IMR-90 (cell line): Measurements from ENCODE around the gene LY9. TPM values are rescaled to one million over a fixed set of nuclear protein-coding genes. Genes with fewer than 3 reads are reported as not detected.
A peak's percentile ranks its signal among the peaks of the same experiment; 100 is the strongest.

Experiments
- ATAC-seq: fragments of 200-7000 bp; cut with Tn5 transposase; 2 replicates; pipeline ENCODE4 v1.9.1; 2020; ENCODE audit warnings: low read depth, mild to moderate bottlenecking, moderate library complexity
- BruUV-seq: library from RNA; stranded (reverse); fragments of 400-500 nt; replicated peaks from 2 replicates; lab custom pipeline; 2021; lab: Mats Ljungman, UMichigan
- CTCF ChIA-PET: fragments of 300-600 bp; formaldehyde crosslinking; extraction: SDS; loops from one replicate; lab custom pipeline; 2021; ENCODE audit warnings: antibody characterized with exemption; lab: Yijun Ruan, JAX
- POLR2A ChIA-PET: fragments of 300-600 bp; sonication (Branson Sonifier 250); formaldehyde crosslinking; loops from one replicate; lab custom pipeline; 2022; ENCODE audit warnings: antibody characterized with exemption; ENCODE audit not compliant: unreplicated experiment; lab: Charles Lee
- DNase-seq: peaks from one replicate; pipeline ENCODE4 v3.0.0; 2013
- H2AFZ ChIP-seq: replicated peaks from 2 replicates; pipeline ENCODE3; 2013; ENCODE audit warnings: low read length, mild to moderate bottlenecking; ENCODE audit not compliant: poor library complexity
- H2AK5ac ChIP-seq: 2 replicates; pipeline ENCODE4 v1.6.1; 2013; ENCODE audit warnings: low read depth, low read length, inconsistent platforms
- H2AK9ac ChIP-seq: replicated peaks from 2 replicates; pipeline ENCODE3; 2013; ENCODE audit warnings: mild to moderate bottlenecking, low read depth, low read length, moderate library complexity; ENCODE audit not compliant: poor library complexity
- H2BK120ac ChIP-seq: 2 replicates; pipeline ENCODE4 v1.6.1; 2013; ENCODE audit warnings: low read depth, low read length, inconsistent platforms
- H2BK15ac ChIP-seq: 3 replicates; pipeline ENCODE4 v1.6.1; 2013; ENCODE audit warnings: low read depth, low read length, inconsistent platforms
- H2BK20ac ChIP-seq: 2 replicates; pipeline ENCODE4 v1.6.1; 2013; ENCODE audit warnings: low read depth, mild to moderate bottlenecking, inconsistent platforms, low read length, moderate library complexity
- H2BK5ac ChIP-seq: 2 replicates; pipeline ENCODE4 v1.6.1; 2013; ENCODE audit warnings: mild to moderate bottlenecking, low read depth, low read length, inconsistent platforms; ENCODE audit not compliant: poor library complexity, severe bottlenecking
- H3K14ac ChIP-seq: replicated peaks from 2 replicates; pipeline ENCODE4 v1.6.1; 2013; ENCODE audit warnings: low read depth, low read length, inconsistent platforms
- H3K18ac ChIP-seq: 2 replicates; pipeline ENCODE4 v1.6.1; 2013; ENCODE audit warnings: low read depth, low read length, control low read depth
- H3K23ac ChIP-seq: 2 replicates; pipeline ENCODE4 v1.6.1; 2013; ENCODE audit warnings: low read depth, low read length, inconsistent platforms
- H3K27ac ChIP-seq: 2 replicates; pipeline ENCODE4 v1.5.1; 2013; ENCODE audit warnings: mild to moderate bottlenecking, control low read depth, low read length; ENCODE audit not compliant: insufficient read depth
- H3K27me3 ChIP-seq: 2 replicates; pipeline ENCODE4 v1.6.1; 2013; ENCODE audit warnings: low read length; ENCODE audit not compliant: control insufficient read depth, insufficient read depth
- H3K36me3 ChIP-seq: 2 replicates; pipeline ENCODE4 v1.6.1; 2013; ENCODE audit warnings: low read length, mixed read lengths; ENCODE audit not compliant: control insufficient read depth, insufficient read depth
- H3K4ac ChIP-seq: 2 replicates; pipeline ENCODE4 v1.6.1; 2013; ENCODE audit warnings: low read depth, low read length, inconsistent platforms
- H3K4me1 ChIP-seq: 2 replicates; pipeline ENCODE4 v1.6.1; 2013; ENCODE audit warnings: low read length, mixed read lengths; ENCODE audit not compliant: control insufficient read depth, insufficient read depth
- H3K4me2 ChIP-seq: 2 replicates; pipeline ENCODE4 v1.6.1; 2013; ENCODE audit warnings: low read depth, mild to moderate bottlenecking, control low read depth, low read length, moderate library complexity
- H3K4me3 ChIP-seq: 2 replicates; pipeline ENCODE4 v1.5.1; 2013; ENCODE audit warnings: low read depth, mild to moderate bottlenecking, control low read depth, low read length, moderate library complexity; ENCODE audit not compliant: insufficient read depth
- H3K56ac ChIP-seq: 2 replicates; pipeline ENCODE4 v1.6.1; 2013; ENCODE audit warnings: low read length, inconsistent platforms; ENCODE audit not compliant: insufficient read depth; ENCODE audit errors: extremely low read depth
- H3K79me1 ChIP-seq, 2 experiments: 2 replicates each; pipeline ENCODE4 v1.6.1; 2013; ENCODE audit warnings: low read length in 2 of 2, inconsistent platforms in 1 of 2, low read depth in 1 of 2
- H3K9ac ChIP-seq: 2 replicates; pipeline ENCODE4 v1.6.1; 2013; ENCODE audit warnings: low read depth, low read length, control low read depth
- H3K9me1 ChIP-seq: 2 replicates; pipeline ENCODE4 v1.6.1; 2013; ENCODE audit warnings: low read length, inconsistent platforms; ENCODE audit not compliant: insufficient read depth
- H3K9me3 ChIP-seq: 2 replicates; pipeline ENCODE4 v1.6.1; 2013; ENCODE audit warnings: low read length; ENCODE audit not compliant: control insufficient read depth, insufficient read depth
- H4K20me1 ChIP-seq: 2 replicates; pipeline ENCODE4 v1.6.1; 2013; ENCODE audit warnings: low read length, inconsistent platforms; ENCODE audit not compliant: insufficient read depth
- H4K5ac ChIP-seq: 2 replicates; pipeline ENCODE4 v1.6.1; 2013; ENCODE audit warnings: mild to moderate bottlenecking, low read depth, low read length, control low read depth
- H4K8ac ChIP-seq, 2 experiments: 2 replicates each; pipeline ENCODE4 v1.6.1; 2013; ENCODE audit warnings: low read depth in 2 of 2, low read length in 2 of 2, control low read depth in 1 of 2, inconsistent platforms in 1 of 2
- H4K91ac ChIP-seq: 2 replicates; pipeline ENCODE4 v1.6.1; 2013; ENCODE audit warnings: low read depth, low read length, inconsistent platforms; ENCODE audit not compliant: insufficient read depth
- BHLHE40 ChIP-seq: fragments of 150-350 bp; IDR thresholded peaks from 2 replicates; pipeline ENCODE4 v1.6.1; 2016; ENCODE audit warnings: mild to moderate bottlenecking, low read depth, low read length
- CEBPB ChIP-seq: IDR thresholded peaks from 2 replicates; pipeline ENCODE4 v1.6.1; 2012; ENCODE audit warnings: low read depth, low read length, improper control_type of control experiment
- CHD1 ChIP-seq: IDR thresholded peaks from 2 replicates; pipeline ENCODE4 v1.6.1; 2012; ENCODE audit warnings: low read depth, low read length, improper control_type of control experiment
- CTCF ChIP-seq: conservative IDR thresholded peaks from 2 replicates; pipeline ENCODE4 v1.5.1; 2012; ENCODE audit warnings: mild to moderate bottlenecking, low read depth, low read length, improper control_type of control experiment
- ELK1 ChIP-seq: fragments of 150-350 bp; IDR thresholded peaks from 2 replicates; pipeline ENCODE4 v1.6.1; 2016; ENCODE audit warnings: low read depth, mild to moderate bottlenecking, low read length, moderate library complexity, borderline replicate concordance
- FOS ChIP-seq: fragments of 150-350 bp; IDR thresholded peaks from 2 replicates; pipeline ENCODE4 v1.6.1; 2016; ENCODE audit warnings: low read depth, low read length
- MAFK ChIP-seq: IDR thresholded peaks from 2 replicates; pipeline ENCODE4 v1.6.1; 2012; ENCODE audit warnings: low read depth, low read length, improper control_type of control experiment
- MAZ ChIP-seq: IDR thresholded peaks from 2 replicates; pipeline ENCODE4 v1.6.1; 2012; ENCODE audit warnings: low read depth, mild to moderate bottlenecking, low read length, improper control_type of control experiment, moderate library complexity, borderline replicate concordance
- MXI1 ChIP-seq: IDR thresholded peaks from 2 replicates; pipeline ENCODE4 v1.6.1; 2012; ENCODE audit warnings: low read depth, mild to moderate bottlenecking, low read length, moderate library complexity, borderline replicate concordance
- NFE2L2 ChIP-seq: fragments of 150-350 bp; IDR thresholded peaks from 2 replicates; pipeline ENCODE4 v1.6.1; 2016; ENCODE audit warnings: low read depth, mild to moderate bottlenecking, low read length
- POLR2A ChIP-seq: IDR thresholded peaks from 2 replicates; pipeline ENCODE4 v1.6.1; 2012; ENCODE audit warnings: mild to moderate bottlenecking, low read depth, low read length
- RAD21 ChIP-seq: IDR thresholded peaks from 2 replicates; pipeline ENCODE4 v1.6.1; 2012; ENCODE audit warnings: low read length, improper control_type of control experiment
- RCOR1 ChIP-seq: IDR thresholded peaks from 2 replicates; pipeline ENCODE4 v1.6.1; 2012; ENCODE audit warnings: mild to moderate bottlenecking, low read length, improper control_type of control experiment; ENCODE audit not compliant: insufficient replicate concordance
- RFX5 ChIP-seq: IDR thresholded peaks from 2 replicates; pipeline ENCODE4 v1.8.0; 2012; ENCODE audit warnings: low read depth, mild to moderate bottlenecking, low read length, moderate library complexity
- SMC3 ChIP-seq: fragments of 150-350 bp; IDR thresholded peaks from 2 replicates; pipeline ENCODE4 v1.6.1; 2016; ENCODE audit warnings: low read depth, mild to moderate bottlenecking, antibody characterized with exemption, low read length, moderate library complexity
- USF2 ChIP-seq: fragments of 150-350 bp; IDR thresholded peaks from 2 replicates; pipeline ENCODE4 v1.6.1; 2017; ENCODE audit warnings: mild to moderate bottlenecking, antibody characterized with exemption, low read length, low read depth
- WGBS, 2 experiments: methylation state at CpG; one replicate each; pipeline versions ENCODE4 v1.1.5 to v1.1.7; 2013; ENCODE audit warnings: missing lambda C conversion rate in 2 of 2; ENCODE audit not compliant: insufficient read length in 1 of 2; ENCODE audit errors: extremely low coverage in 2 of 2; 5-methylcytosine and 5-hydroxymethylcytosine counted together
- dilution Hi-C: fragments of 300-500 bp; cut with HindIII; formaldehyde crosslinking; loops from one replicate; pipeline ENCODE4 v1.14.3; 2018; ENCODE audit warnings: low sequenced_read_pairs; ENCODE audit not compliant: unreplicated experiment
- in situ Hi-C: fragments of 300-500 bp; cut with MboI; formaldehyde crosslinking; loops from 3 replicates; pipeline ENCODE4 v1.14.3; 2019; ENCODE audit warnings: low sequenced_read_pairs, inconsistent platforms, mixed read lengths
- intact Hi-C: fragments of 100-400 bp; cut with micrococcal nuclease; formaldehyde crosslinking; loops from 2 replicates; pipeline ENCODE4 v1.10.0; 2022
- polyA plus RNA-seq, 3 experiments: library from polyadenylated mRNA; depleted of rRNA; stranded (reverse); fragments of >200 nt; gene quantifications; 2 replicates each; pipeline ENCODE4 v1.2.3, GENCODE V29; 2012; ENCODE audit warnings: low replicate concordance in 1 of 3
- total RNA-seq: library from RNA; depleted of rRNA; stranded (reverse); fragments of >200 nt; gene quantifications from 2 replicates; pipeline ENCODE4 v1.2.3, GENCODE V29; 2012

The LY9 gene
- total and polyA plus RNA-seq, 2 of the 4 experiments (the other 2 are of a cell fraction): not detected

- intact Hi-C loops (no loop called here), in situ Hi-C loops (no loop called here), dilution Hi-C loops (no loop called here)
- no peak overlapping the region for H2AK5ac ChIP-seq
- BruUV-seq: no TSS peak
- no peak overlapping the region for H3K18ac ChIP-seq
- WGBS, 2 experiments: 59% methylated on average over 5 of the region's 7 CpGs; no CpG with 5 or more reads in 1 of the 2 experiments
- H3K56ac ChIP-seq: no peak overlapping the region
- no peak overlapping the region for H3K23ac ChIP-seq
- peaks cover 6% of the 10 kb centered on the region for H3K27me3 ChIP-seq
- H2AK9ac ChIP-seq: no peak overlapping the region
- DNase-seq (no peak), ATAC-seq (no peak)
- no peaks in the 10 kb centered on the region for H3K9me1 ChIP-seq
- H2BK20ac ChIP-seq: no peak overlapping the region
- H2BK15ac ChIP-seq: no peak overlapping the region
- H2AFZ ChIP-seq: peak overlapping the region; percentile 44
- H4K5ac ChIP-seq: no peak overlapping the region
- TF ChIP-seq MAFK: no peak
- TF ChIP-seq RCOR1: no peak
- no peak for TF ChIP-seq MXI1
- no peak for TF ChIP-seq ELK1
- no peak for TF ChIP-seq NFE2L2
- TF ChIP-seq CTCF: no peak
- no peak for TF ChIP-seq USF2
- no peak for TF ChIP-seq RAD21
- TF ChIP-seq CEBPB: no peak
- no peak for TF ChIP-seq RFX5
- TF ChIP-seq SMC3: no peak
- TF ChIP-seq POLR2A: no peak
- no peak for TF ChIP-seq CHD1
- no peak for TF ChIP-seq BHLHE40
- no peak for TF ChIP-seq FOS
- no peak for TF ChIP-seq MAZ
- no peaks in the 10 kb centered on the region for H4K20me1 ChIP-seq
- no peak overlapping the region for H3K14ac ChIP-seq
- no peak overlapping the region for H3K9ac ChIP-seq
- no peaks in the 10 kb centered on the region for H3K9me3 ChIP-seq
- no peak overlapping the region for H3K4me3 ChIP-seq
- H4K91ac ChIP-seq: no peak overlapping the region
- ChIA-PET POLR2A (no interaction called here), CTCF (no interaction called here)
- H3K4me1 ChIP-seq: no peaks in the 10 kb centered on the region
- H3K4ac ChIP-seq: no peak overlapping the region
- H3K27ac ChIP-seq: no peak overlapping the region
- no peaks in the 10 kb centered on the region for H3K36me3 ChIP-seq
- no peaks in the 10 kb centered on the region for H3K79me1 ChIP-seq
- H2BK5ac ChIP-seq: no peak overlapping the region
- H3K4me2 ChIP-seq: no peak overlapping the region
- H2BK120ac ChIP-seq: no peak overlapping the region
- H4K8ac ChIP-seq: no peak overlapping the region
Measured at GRCh38 chr1:160838888-160839287, 42.9 kb downstream of the LY9 start.
